Measurements from ENCODE around the gene CD200. TPM values are rescaled to one million over a fixed set of nuclear protein-coding genes. Genes with fewer than 3 reads are reported as not detected.
A peak's percentile ranks its signal among the peaks of the same experiment; 100 is the strongest.

Gene CD200
- total RNA-seq, 1 experiment from 2014 or later = not detected

- POLR2A ChIA-PET = no interaction called here
Observed at GRCh38 chr3:112373924-112374323, 41.0 kb downstream of the CD200 start.

DNA sequence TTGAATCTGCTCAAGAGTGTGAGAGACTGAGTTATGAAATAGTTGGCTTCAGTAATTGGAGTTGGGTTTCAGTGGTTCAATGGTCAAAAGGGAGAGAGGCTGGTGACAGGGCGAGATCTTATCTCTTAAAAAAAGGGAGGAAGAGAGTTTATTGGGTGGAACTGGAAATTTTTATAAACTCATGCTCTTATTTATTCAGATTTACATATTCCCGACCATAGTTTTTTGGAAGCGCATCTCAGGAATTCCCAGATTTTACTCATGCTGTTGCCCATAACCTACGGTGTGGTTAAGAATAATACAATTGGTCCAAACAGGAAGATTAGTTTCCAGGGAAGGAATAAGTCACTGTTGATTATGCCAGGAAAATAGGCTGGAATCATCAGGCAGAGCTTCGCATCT is 41.4 kb downstream of the CD200 start:
- Mint-ChIP-seq H3K9me3 (ENCODE audit: unreplicated experiment) (no peaks in the 10 kb centered on the region), H3K27me3 (ENCODE audit: insufficient read depth, unreplicated experiment) (no peaks in the 10 kb centered on the region), H3K27ac (ENCODE audit: low read depth, unreplicated experiment) (no peak overlapping the region), H3K4me3 (ENCODE audit: unreplicated experiment) (no peak overlapping the region), H3K4me1 (ENCODE audit: insufficient read depth, unreplicated experiment) (peaks cover 42% of the 10 kb centered on the region), H3K36me3 (ENCODE audit: insufficient read depth, unreplicated experiment) (no peaks in the 10 kb centered on the region)
- POLR2A ChIA-PET = no interaction called here
- DNase-seq (ENCODE audit: unreplicated experiment) = no peak
- intact Hi-C loops (cut with micrococcal nuclease) = no loop called here
- CTCF ChIA-PET = interaction anchor here (0.6 kb wide), 1 partner anchor 340 kb away, joined by 3 read pairs; no protein-coding TSS in a partner anchor
- TF ChIP-seq CTCF (IDR thresholded peaks at IDR 0.05; ENCODE audit: unreplicated experiment) = no peak
- BruUV-seq (replicated peaks) = no TSS peak

More at GRCh38 chr3:112373924-112374323, 41.0 kb downstream of the CD200 start:
- Mint-ChIP-seq H3K9me3 (ENCODE audit: unreplicated experiment) (no peaks in the 10 kb centered on the region), H3K4me1 (ENCODE audit: insufficient read depth, unreplicated experiment) (peaks cover 38% of the 10 kb centered on the region), H3K36me3 (ENCODE audit: insufficient read depth, unreplicated experiment) (no peaks in the 10 kb centered on the region), H3K4me3 (ENCODE audit: unreplicated experiment) (no peak overlapping the region), H3K27ac (ENCODE audit: low read depth, unreplicated experiment) (no peak overlapping the region), H3K27me3 (ENCODE audit: insufficient read depth, unreplicated experiment) (no peaks in the 10 kb centered on the region)
- TF ChIP-seq CTCF (IDR thresholded peaks at IDR 0.05; ENCODE audit: unreplicated experiment) = no peak
- no peak for DNase-seq (ENCODE audit: unreplicated experiment)
- CTCF ChIA-PET = interaction anchor here (1.2 kb wide), 1 partner anchor 9 kb away, joined by 3 read pairs; no protein-coding TSS in a partner anchor
- intact Hi-C loops (cut with micrococcal nuclease) = no loop called here
- no TSS peak for BruUV-seq (replicated peaks)

GRCh38 chr3:112375117-112375516 is 42.2 kb downstream of the CD200 start:
- POLR2A ChIA-PET = interaction anchor here (1.0 kb wide), 2 partner anchors 10 to 24 kb away, joined by 3 to 4 read pairs; no protein-coding TSS in a partner anchor
- Mint-ChIP-seq H3K36me3 (ENCODE audit: insufficient read depth, unreplicated experiment) (no peaks in the 10 kb centered on the region), H3K4me1 (ENCODE audit: insufficient read depth, unreplicated experiment) (peaks cover 50% of the 10 kb centered on the region), H3K4me3 (ENCODE audit: unreplicated experiment) (no peak overlapping the region), H3K27me3 (ENCODE audit: insufficient read depth, unreplicated experiment) (no peaks in the 10 kb centered on the region), H3K27ac (ENCODE audit: low read depth, unreplicated experiment) (no peak overlapping the region), H3K9me3 (ENCODE audit: unreplicated experiment) (no peaks in the 10 kb centered on the region)
- DNase-seq (ENCODE audit: unreplicated experiment) = no peak
- TF ChIP-seq CTCF (IDR thresholded peaks at IDR 0.05; ENCODE audit: unreplicated experiment) = no peak
- no TSS peak for BruUV-seq (replicated peaks)
- CTCF ChIA-PET = interaction anchor here (0.5 to 0.9 kb wide), 3 partner anchors 14 to 339 kb away, joined by 3 to 4 read pairs (median 3); no protein-coding TSS in a partner anchor
- intact Hi-C loops (cut with micrococcal nuclease) = no loop called here

DNA sequence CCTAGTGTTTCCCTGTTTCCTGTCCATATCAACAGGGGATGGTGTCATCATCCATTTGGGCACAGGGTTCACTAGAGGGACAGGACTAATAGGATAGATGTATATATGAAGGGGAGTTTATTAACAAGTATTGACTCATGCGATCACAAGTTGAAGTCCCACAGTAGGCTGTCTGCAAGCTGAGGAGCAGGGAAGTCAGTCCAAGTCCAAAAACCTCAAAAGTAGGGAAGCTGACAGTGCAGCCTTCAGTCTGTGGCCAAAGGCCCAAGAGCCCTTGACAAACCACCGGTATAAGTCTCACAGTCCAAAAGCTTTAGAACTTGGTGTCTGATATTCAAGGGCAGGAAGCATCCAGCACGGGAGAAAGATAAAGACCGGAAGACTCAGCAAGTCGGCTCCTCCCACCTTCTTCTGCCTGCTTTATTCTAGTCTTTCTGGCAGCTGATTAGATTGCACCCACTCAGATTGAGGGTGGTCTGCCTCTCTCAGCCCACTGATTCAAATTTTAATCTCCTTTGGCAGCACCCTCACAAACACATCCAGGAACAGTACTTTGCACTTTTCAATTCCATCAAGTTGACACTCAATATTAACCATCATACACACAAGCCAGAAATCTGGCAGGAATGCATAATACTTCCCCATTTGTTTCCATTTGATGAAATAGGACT is 43.4 kb downstream of the CD200 start:
- Mint-ChIP-seq H3K4me3 (ENCODE audit: unreplicated experiment) (no peak overlapping the region), H3K4me1 (ENCODE audit: insufficient read depth, unreplicated experiment) (peaks cover 50% of the 10 kb centered on the region), H3K27ac (ENCODE audit: low read depth, unreplicated experiment) (peak overlapping the region; percentile 84), H3K9me3 (ENCODE audit: unreplicated experiment) (no peaks in the 10 kb centered on the region), H3K36me3 (ENCODE audit: insufficient read depth, unreplicated experiment) (no peaks in the 10 kb centered on the region), H3K27me3 (ENCODE audit: insufficient read depth, unreplicated experiment) (no peaks in the 10 kb centered on the region)
- intact Hi-C loops (cut with micrococcal nuclease) = no loop called here
- no peak for TF ChIP-seq CTCF (IDR thresholded peaks at IDR 0.05; ENCODE audit: unreplicated experiment)
- no peak for DNase-seq (ENCODE audit: unreplicated experiment)
- POLR2A ChIA-PET = interaction anchor here (1.0 kb wide), 1 partner anchor 25 kb away, joined by 3 read pairs; no protein-coding TSS in a partner anchor
- CTCF ChIA-PET = interaction anchor here (0.7 kb wide), 1 partner anchor 84 kb away, joined by 3 read pairs; no protein-coding TSS in a partner anchor
- BruUV-seq (replicated peaks) = no TSS peak

Measured in MCF 10A (cell line).